LNCaP clone FGC (cell line): Measurements from ENCODE around the gene CDKAL1.

Source experiments
- DNase-seq: peaks from one replicate; pipeline ENCODE4 v3.0.0-alpha.2; 2011; ENCODE audit warnings: low read depth
- H3K4me3 ChIP-seq: 2 replicates; pipeline ENCODE4 v1.5.1; 2011; ENCODE audit warnings: mild to moderate bottlenecking, low read depth, low read length, control low read depth
- TF ChIP-seq, protein P1 (sequence below): IDR thresholded peaks from 2 replicates; pipeline ENCODE4 v1.5.1; 2012; ENCODE audit warnings: mild to moderate bottlenecking; ENCODE audit not compliant: control insufficient read depth, insufficient read depth; ENCODE audit errors: extremely low read depth

CDKAL1 gene

DNA sequence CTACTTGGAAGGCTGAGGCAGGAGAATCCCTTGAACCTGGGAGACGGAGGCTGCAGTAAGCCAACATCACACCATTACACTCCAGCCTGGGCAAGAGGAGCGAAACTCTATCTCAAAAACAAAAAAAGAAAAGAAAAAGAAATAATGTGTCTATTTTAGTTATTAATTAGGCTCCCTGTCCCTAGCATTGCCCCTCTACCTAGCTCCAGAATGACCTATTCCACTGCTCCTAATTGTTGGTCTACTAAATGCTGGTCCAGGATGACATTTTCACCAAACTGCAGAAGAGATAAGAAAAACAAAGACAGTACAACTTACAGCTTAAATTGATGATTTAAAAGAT, 629.6 kb downstream of the CDKAL1 start:
- no peak for DNase-seq
- no peak overlapping the region for H3K4me3 ChIP-seq
- TF ChIP-seq, protein P1, sequence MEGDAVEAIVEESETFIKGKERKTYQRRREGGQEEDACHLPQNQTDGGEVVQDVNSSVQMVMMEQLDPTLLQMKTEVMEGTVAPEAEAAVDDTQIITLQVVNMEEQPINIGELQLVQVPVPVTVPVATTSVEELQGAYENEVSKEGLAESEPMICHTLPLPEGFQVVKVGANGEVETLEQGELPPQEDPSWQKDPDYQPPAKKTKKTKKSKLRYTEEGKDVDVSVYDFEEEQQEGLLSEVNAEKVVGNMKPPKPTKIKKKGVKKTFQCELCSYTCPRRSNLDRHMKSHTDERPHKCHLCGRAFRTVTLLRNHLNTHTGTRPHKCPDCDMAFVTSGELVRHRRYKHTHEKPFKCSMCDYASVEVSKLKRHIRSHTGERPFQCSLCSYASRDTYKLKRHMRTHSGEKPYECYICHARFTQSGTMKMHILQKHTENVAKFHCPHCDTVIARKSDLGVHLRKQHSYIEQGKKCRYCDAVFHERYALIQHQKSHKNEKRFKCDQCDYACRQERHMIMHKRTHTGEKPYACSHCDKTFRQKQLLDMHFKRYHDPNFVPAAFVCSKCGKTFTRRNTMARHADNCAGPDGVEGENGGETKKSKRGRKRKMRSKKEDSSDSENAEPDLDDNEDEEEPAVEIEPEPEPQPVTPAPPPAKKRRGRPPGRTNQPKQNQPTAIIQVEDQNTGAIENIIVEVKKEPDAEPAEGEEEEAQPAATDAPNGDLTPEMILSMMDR: no peak

DNA sequence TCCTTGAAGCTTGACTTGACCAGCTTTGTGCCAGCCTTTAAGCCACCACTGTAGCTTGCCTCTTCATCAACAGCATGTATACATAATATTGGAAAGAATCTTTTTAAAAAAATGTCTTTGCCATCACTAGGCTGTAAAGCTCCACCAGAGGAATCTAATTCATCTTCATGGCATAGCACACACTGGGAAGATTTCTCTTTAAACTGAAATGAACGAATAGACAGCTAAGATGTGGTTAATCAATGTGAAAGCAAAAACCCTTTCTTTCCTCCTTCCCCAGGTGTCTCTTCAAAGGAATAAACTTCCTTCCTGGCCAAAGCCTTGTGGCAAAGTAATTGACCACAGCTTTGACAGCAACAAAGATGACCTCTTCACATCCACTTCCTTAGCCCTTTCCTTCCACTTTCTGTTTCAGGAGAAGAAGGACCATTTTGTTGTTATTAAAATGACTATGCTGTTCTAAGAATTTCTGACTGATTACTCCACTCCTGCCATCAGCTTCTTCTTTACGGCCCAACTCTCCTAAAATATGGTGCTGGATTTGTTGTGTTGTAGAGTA, 630.6 kb downstream of the CDKAL1 start:
- TF ChIP-seq, protein P1: no peak
- no peak for DNase-seq
- no peak overlapping the region for H3K4me3 ChIP-seq

DNA sequence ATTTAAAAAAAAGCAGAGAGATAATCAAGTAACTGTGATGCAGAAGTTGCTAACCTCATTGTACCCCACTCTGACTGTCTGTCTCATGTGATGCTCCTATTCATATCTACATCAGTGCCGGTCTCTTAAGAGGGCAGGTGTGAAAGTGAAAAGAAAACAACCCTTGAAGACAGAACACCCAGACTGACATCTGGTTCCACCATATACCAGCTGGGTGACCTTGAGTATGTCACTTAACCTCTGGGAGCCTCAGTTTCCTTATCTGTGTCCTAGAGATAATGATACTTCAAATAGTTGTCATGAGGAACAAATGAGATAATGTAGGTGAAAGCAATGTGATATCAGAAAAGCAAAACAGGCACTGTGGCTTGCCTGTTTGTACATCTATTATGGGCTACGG, 632.5 kb downstream of the CDKAL1 start:
- no peak overlapping the region for H3K4me3 ChIP-seq
- TF ChIP-seq, protein P1: no peak
- DNase-seq: no peak

DNA sequence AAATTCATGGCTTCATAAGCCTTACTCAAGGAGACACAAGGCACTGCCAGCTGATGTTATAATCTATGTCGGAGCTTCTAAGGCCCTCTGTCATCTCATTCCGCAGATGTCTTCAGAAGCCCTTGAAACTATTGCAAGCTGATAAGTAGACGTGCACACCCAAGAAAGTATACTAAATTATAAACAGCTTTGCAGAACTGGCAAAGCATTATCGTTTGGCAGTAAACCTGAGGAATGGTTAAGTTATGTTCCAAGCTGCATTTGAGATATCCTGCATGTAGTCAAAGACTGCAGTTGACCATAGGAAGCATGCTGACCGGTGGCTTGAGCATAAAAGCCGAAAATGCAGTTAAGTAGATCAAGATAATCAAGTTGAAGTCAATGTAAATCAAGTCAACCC, 633.5 kb downstream of the CDKAL1 start:
- no peak for DNase-seq
- H3K4me3 ChIP-seq: no peak overlapping the region
- TF ChIP-seq, protein P1: no peak

DNA sequence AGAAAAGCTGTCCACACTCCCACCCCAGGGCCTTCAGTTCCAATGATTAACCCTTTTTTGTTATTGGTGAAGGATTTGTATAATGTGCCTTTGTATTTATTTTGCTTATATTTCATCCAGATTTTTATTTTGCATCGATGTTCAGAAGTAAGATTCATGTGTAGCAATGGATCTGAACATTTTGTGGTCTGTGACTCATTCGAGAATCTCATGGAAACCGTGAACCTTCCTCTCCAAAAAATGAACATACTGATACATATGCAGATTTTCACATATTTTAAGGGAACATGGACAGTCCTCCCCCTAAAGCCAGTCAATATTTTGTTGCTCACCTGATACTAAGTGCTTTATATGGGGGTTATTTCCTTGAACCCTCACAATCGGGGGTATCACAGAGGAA, 637.5 kb downstream of the CDKAL1 start:
- DNase-seq: no peak
- TF ChIP-seq, protein P1: no peak
- no peak overlapping the region for H3K4me3 ChIP-seq

DNA sequence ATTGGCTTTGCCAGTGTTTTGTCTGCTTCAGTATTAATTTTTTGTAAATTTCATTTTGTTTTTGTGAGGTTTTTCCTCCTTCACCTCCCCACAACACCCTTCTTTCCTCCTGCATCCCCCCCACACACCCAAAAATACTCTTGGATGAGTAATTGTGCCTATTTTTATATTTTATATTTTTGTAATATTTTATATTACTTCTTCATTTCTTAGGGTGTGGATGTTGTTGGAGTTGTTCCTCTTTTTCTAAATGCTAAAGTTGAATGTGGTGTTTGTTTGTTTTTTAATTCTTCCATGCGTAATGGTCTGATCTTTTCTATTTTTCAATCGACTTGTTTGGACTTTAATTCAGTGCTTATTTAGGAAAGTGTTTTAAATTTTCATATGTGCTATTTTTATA, 638.8 kb downstream of the CDKAL1 start:
- TF ChIP-seq, protein P1: no peak
- H3K4me3 ChIP-seq: no peak overlapping the region
- DNase-seq: no peak

DNA sequence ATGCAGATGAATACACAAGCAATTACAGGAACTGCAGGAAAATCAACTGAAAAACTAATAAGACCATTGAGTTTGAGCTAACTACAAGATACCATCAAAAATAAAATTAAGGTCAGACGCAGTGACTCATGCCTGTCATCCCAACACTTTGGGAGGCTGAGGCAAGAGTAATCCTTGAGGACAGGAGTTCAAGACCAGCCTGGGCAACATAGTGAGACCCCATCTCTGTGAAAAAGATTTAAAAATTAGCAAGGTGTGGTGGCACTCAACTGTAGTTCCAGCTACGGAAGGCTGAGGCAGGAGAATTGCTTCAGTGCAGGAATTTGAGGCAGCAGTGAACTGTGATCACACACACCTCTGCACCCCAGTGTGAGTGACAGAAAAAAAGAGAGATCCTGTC, 639.4 kb downstream of the CDKAL1 start:
- TF ChIP-seq, protein P1: no peak

More for the DNA sequence above, 639.4 kb downstream of the CDKAL1 start:
- DNase-seq: no peak
- no peak overlapping the region for H3K4me3 ChIP-seq
